ENCODE data around the gene UNC80. TPM values are rescaled to one million over a fixed set of nuclear protein-coding genes. Genes with fewer than 3 reads are reported as not detected.

UNC80 gene
- polyA plus RNA-seq, 2 of the 4 experiments (the other 2 are of a cell fraction), result not detected

GRCh38 chr2:209960676-209961630 is 189.3 kb downstream of the UNC80 start:
- Histone ChIP-seq H3K4me1 (no peaks in the 10 kb centered on the region), H3K4me3 (no peak overlapping the region), H3K9me3 (no peaks in the 10 kb centered on the region), H3K4me2 (no peak overlapping the region), H3K27ac (no peak overlapping the region)
- WGBS (ENCODE audit: missing lambda C conversion rate), result 7% methylated on average over 4 of the region's 4 CpGs
- ATAC-seq (peak; percentile 85 to 97), DNase-seq (ENCODE audit: low read depth in 1 of 2, low spot score in 1 of 2) (peak; percentile 18 to 60), FAIRE-seq (no peak)
- TF ChIP-seq RAD21 (conservative IDR thresholded peaks at IDR 0.05 in 1 of 2, IDR thresholded peaks at IDR 0.05 in 1 of 2) (peak; percentile 53 to 73; a peak in 4 of 5 replicates), SMC3 (IDR thresholded peaks at IDR 0.05) (peak; percentile 36; the same call in 2 of the 3 replicates), CTCF (IDR thresholded peaks at IDR 0.05) (peak; percentile 64), GATA3 (IDR thresholded peaks at IDR 0.05; ENCODE audit: borderline replicate concordance) (no peak), CHD2 (IDR thresholded peaks at IDR 0.05; ENCODE audit: low read length, partially characterized antibody) (no peak), MAFK (IDR thresholded peaks at IDR 0.05; ENCODE audit: partially characterized antibody) (peak; percentile 52)
- ChIA-PET POLR2A (interaction anchor here (0.7 kb wide), 1 partner anchor 211 kb away, joined by 3 read pairs; no protein-coding TSS in a partner anchor), CTCF (interaction anchor here (0.6 to 1.4 kb wide), 10 partner anchors 7 to 627 kb away, joined by 3 to 5 read pairs (median 3); no protein-coding TSS in a partner anchor)

GRCh38 chr2:209965723-209966122 is 194.1 kb downstream of the UNC80 start:
- TF ChIP-seq PBX3 (IDR thresholded peaks at IDR 0.05), result no peak
- no peak for TF ChIP-seq RNF2 (IDR thresholded peaks at IDR 0.05; ENCODE audit: borderline replicate concordance, low read depth)
- no peak for TF ChIP-seq POLR2A (IDR thresholded peaks at IDR 0.05; ENCODE audit: low read length)
- TF ChIP-seq JUN (IDR thresholded peaks at IDR 0.05), result no peak
- no peak for TF ChIP-seq MYC (IDR thresholded peaks at IDR 0.05; ENCODE audit: borderline replicate concordance, low read length)
- TF ChIP-seq JUNB (IDR thresholded peaks at IDR 0.05), result no peak
- TF ChIP-seq FOSL2 (IDR thresholded peaks at IDR 0.05), result no peak
- no peak for TF ChIP-seq FOSL2 (CRISPR knock-in tag; IDR thresholded peaks at IDR 0.05)
- no peak for TF ChIP-seq USF2 (IDR thresholded peaks at IDR 0.05)
- no peak for TF ChIP-seq RAD21 (conservative IDR thresholded peaks at IDR 0.05 in 1 of 2, IDR thresholded peaks at IDR 0.05 in 1 of 2)
- TF ChIP-seq PHF8 (IDR thresholded peaks at IDR 0.05; ENCODE audit: borderline replicate concordance, low read depth), result no peak
- TF ChIP-seq NPAS2 (CRISPR knock-in tag; IDR thresholded peaks at IDR 0.05; ENCODE audit: borderline replicate concordance), result no peak
- no peak for TF ChIP-seq REST (IDR thresholded peaks at IDR 0.05)
- no peak for TF ChIP-seq ZC3H11A (IDR thresholded peaks at IDR 0.05)
- TF ChIP-seq ELK1 (IDR thresholded peaks at IDR 0.05; ENCODE audit: low read depth, low read length), result no peak
- TF ChIP-seq HDAC2 (IDR thresholded peaks at IDR 0.05), result no peak
- no peak for TF ChIP-seq E2F6 (IDR thresholded peaks at IDR 0.05; ENCODE audit: borderline replicate concordance, low read depth)
- no peak for TF ChIP-seq ATOH8 (CRISPR knock-in tag; IDR thresholded peaks at IDR 0.05; ENCODE audit: low read depth)
- ChIA-PET POLR2A (no interaction called here), CTCF (interaction anchor here (1.0 kb wide), 1 partner anchor 369 kb away, joined by 3 read pairs; no protein-coding TSS in a partner anchor)
- DNase-seq (ENCODE audit: low read depth in 1 of 2, low spot score in 1 of 2), result no peak
- Histone ChIP-seq H3K9me3 (no peaks in the 10 kb centered on the region), H3K4me3 (no peak overlapping the region), H3K27ac (no peak overlapping the region), H3K4me1 (no peaks in the 10 kb centered on the region), H3K4me2 (no peak overlapping the region)
- FAIRE-seq, result no peak
- 4% methylated on average over 2 of the region's 2 CpGs for WGBS (ENCODE audit: missing lambda C conversion rate)
- no peak for ATAC-seq
